PC-3 (cell line): ENCODE results near the gene POLR3C. TPM values are rescaled to one million over a fixed set of nuclear protein-coding genes. Genes with fewer than 3 reads are reported as not detected.

Experiments used
- ATAC-seq: fragments of 200-7000 bp; cut with Tn5 transposase; 2 replicates; pipeline ENCODE4 v1.9.1; 2020; ENCODE audit warnings: mild to moderate bottlenecking, moderate library complexity
- BruUV-seq: library from RNA; stranded (reverse); fragments of 400-500 nt; replicated peaks from 2 replicates; lab custom pipeline; 2021; lab: Mats Ljungman, UMichigan
- CTCF ChIA-PET: fragments of 300-600 bp; sonication (Branson Sonifier 250); formaldehyde crosslinking; loops from one replicate; lab custom pipeline; 2022; ENCODE audit warnings: antibody characterized with exemption; lab: Charles Lee
- POLR2A ChIA-PET: fragments of 300-600 bp; sonication (Branson Sonifier 250); formaldehyde crosslinking; loops from one replicate; lab custom pipeline; 2022; ENCODE audit warnings: antibody characterized with exemption; ENCODE audit not compliant: unreplicated experiment; lab: Charles Lee
- DNase-seq: peaks from one replicate; pipeline ENCODE4 v3.0.0-alpha.2; 2015
- H2AFZ ChIP-seq: fragments of 300-600 bp; sonication (generic); 2 replicates; pipeline ENCODE4 v1.6.0; 2016; ENCODE audit warnings: antibody characterized with exemption, low read length
- H3F3A ChIP-seq: fragments of 300-600 bp; sonication (generic); one replicate; pipeline ENCODE4 v1.6.0; 2017; ENCODE audit warnings: antibody characterized with exemption, low read length, control low read depth, mild to moderate bottlenecking; ENCODE audit not compliant: unreplicated experiment
- H3K27ac ChIP-seq: fragments of 300-600 bp; sonication (generic); 2 replicates; pipeline ENCODE4 v1.5.1; 2016; ENCODE audit warnings: mild to moderate bottlenecking, low read length
- H3K27me3 ChIP-seq: fragments of 300-600 bp; sonication (generic); 2 replicates; pipeline ENCODE4 v1.6.1; 2016; ENCODE audit warnings: low read length, mixed read lengths
- H3K36me3 ChIP-seq: fragments of 300-600 bp; sonication (generic); 2 replicates; pipeline ENCODE4 v1.6.1; 2016; ENCODE audit warnings: low read depth, mixed run types, low read length, mixed read lengths
- H3K4me1 ChIP-seq: fragments of 300-600 bp; sonication (generic); 2 replicates; pipeline ENCODE4 v1.5.1; 2016; ENCODE audit warnings: low read length; ENCODE audit not compliant: insufficient read depth
- H3K4me2 ChIP-seq: fragments of 300-600 bp; sonication (generic); 2 replicates; pipeline ENCODE4 v1.6.0; 2016; ENCODE audit warnings: low read length
- H3K4me3 ChIP-seq: fragments of 300-600 bp; sonication (generic); 2 replicates; pipeline ENCODE4 v1.5.1; 2016; ENCODE audit warnings: mild to moderate bottlenecking, low read length, mixed read lengths
- H3K79me2 ChIP-seq: fragments of 300-600 bp; sonication (generic); 2 replicates; pipeline ENCODE4 v1.6.1; 2017; ENCODE audit warnings: low read length, mixed read lengths
- H3K9ac ChIP-seq: fragments of 300-600 bp; sonication (generic); 2 replicates; pipeline ENCODE4 v1.6.0; 2016; ENCODE audit warnings: mild to moderate bottlenecking, low read length
- H3K9me2 ChIP-seq: fragments of 300-600 bp; sonication (generic); replicated peaks from 2 replicates; pipeline ENCODE4 v1.6.1; 2016; ENCODE audit warnings: mixed run types, low read length, mixed read lengths
- H3K9me3 ChIP-seq: fragments of 300-600 bp; sonication (generic); 2 replicates; pipeline ENCODE4 v1.6.1; 2016; ENCODE audit warnings: low read length, mixed read lengths
- H4K20me1 ChIP-seq: fragments of 300-600 bp; sonication (generic); 2 replicates; pipeline ENCODE4 v1.6.1; 2016; ENCODE audit warnings: low read length, mixed read lengths
- EZH2 ChIP-seq: fragments of 300-600 bp; sonication (generic); IDR thresholded peaks from one replicate; pipeline ENCODE4 v1.6.1; 2017; ENCODE audit warnings: antibody characterized with exemption, mild to moderate bottlenecking, low read length; ENCODE audit not compliant: unreplicated experiment
- EZH2phosphoT487 ChIP-seq: fragments of 300-600 bp; sonication (generic); IDR thresholded peaks from 2 replicates; pipeline ENCODE4 v1.6.1; 2018; ENCODE audit warnings: mild to moderate bottlenecking, antibody characterized with exemption, low read length, borderline replicate concordance
- intact Hi-C: fragments of 100-400 bp; cut with micrococcal nuclease; formaldehyde crosslinking; loops from 2 replicates; pipeline ENCODE4 v1.9.0; 2023
- total RNA-seq: library from RNA; depleted of rRNA; stranded (reverse); fragments of >200 nt; gene quantifications from 2 replicates; pipeline ENCODE4 v1.2.3, GENCODE V29; 2014
- TF ChIP-seq, protein P1 (sequence below): fragments of 300-600 bp; sonication (generic); conservative IDR thresholded peaks from 2 replicates; pipeline ENCODE4 v1.5.1; 2017; ENCODE audit warnings: antibody characterized with exemption, low read depth, mild to moderate bottlenecking, low read length

Gene POLR3C
- total RNA-seq, 1 experiment from 2014 or later: 41.5 TPM

DNA sequence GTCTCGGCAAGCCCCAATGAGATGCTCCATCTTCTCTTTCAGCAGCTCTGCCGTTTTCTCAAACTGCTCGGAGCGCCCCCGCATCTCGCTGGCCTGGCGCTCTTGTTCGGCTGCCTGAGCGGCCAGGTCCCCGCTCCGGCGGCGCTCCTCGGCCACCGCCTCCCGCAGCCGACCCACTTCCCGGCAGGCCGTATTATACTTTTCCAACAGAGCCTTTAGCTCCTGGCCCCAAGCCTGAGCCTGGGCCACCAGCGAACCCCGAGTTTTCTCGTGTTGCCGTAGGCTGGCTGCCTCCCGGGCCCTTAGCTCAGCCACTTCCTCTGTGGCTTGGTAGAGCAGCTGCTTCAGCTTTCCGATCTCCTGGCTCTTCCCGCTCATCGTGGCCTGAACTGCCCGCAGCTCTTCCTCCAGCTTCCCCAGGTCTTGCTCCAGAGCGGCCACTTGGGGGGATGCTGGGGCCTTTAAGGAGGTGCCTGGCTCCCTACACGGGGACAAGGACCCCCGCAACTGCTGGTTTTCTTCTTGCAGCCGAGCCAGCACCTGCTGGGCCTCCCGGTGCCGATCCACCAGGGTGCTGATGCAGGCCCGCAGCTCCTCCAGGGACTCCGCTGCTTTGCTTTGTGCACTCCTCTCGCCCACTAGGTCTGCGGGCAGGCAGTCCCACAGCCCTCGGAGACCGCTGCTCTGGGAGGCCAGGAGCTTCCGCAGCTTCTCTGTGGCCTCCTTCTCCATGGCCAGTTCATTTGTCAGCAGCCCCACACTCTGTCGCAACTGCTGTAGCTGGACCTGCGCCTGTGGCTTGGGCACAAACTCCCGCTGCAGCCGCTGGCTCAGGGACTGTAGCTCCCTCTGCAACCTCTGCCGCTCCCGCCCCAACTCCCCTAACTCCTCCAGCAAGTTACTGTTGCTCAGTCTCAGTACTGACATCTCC, 48.3 kb downstream of the POLR3C start:
- ATAC-seq: no peak; the same call in 1 of the 2 replicates
- H2AFZ ChIP-seq: no peak overlapping the region

DNA sequence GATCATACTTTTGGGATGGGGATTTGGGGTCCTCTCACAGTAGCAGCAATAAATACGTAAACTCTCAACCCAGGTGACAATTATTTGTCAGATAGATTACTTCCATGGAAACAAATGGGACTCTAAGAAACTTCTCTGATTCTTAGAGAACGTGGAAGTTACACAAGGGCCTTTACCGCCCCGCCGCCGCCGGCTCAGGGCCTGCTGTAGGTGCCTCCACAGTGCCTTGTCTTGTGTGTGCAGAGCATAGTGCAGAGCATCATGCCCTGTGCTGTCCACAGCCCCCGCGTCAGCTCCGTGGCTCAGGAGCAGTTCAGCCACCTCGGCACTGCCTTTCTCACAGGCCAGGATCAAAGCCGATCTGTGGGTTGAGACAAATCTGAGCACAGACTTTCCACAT, 50.6 kb downstream of the POLR3C start:
- Histone ChIP-seq H3K9ac (no peak overlapping the region), H3K9me2 (no peaks in the 10 kb centered on the region), H3K9me3 (no peaks in the 10 kb centered on the region), H3K4me3 (no peak overlapping the region), H3F3A (no peaks in the 10 kb centered on the region), H3K4me2 (no peak overlapping the region), H3K27me3 (no peaks in the 10 kb centered on the region), H3K79me2 (no peaks in the 10 kb centered on the region), H3K27ac (no peak overlapping the region), H3K36me3 (no peaks in the 10 kb centered on the region), H3K4me1 (peaks cover 11% of the 10 kb centered on the region; the same call in 1 of the 2 replicates), H4K20me1 (no peaks in the 10 kb centered on the region), H2AFZ (no peak overlapping the region)
- intact Hi-C loops: no loop called here
- no peak for DNase-seq
- ATAC-seq: no peak
- ChIA-PET POLR2A (no interaction called here), CTCF (no interaction called here)
- BruUV-seq: no TSS peak
- TF ChIP-seq EZH2phosphoT487 (no peak), EZH2 (no peak)
- TF ChIP-seq, protein P1, sequence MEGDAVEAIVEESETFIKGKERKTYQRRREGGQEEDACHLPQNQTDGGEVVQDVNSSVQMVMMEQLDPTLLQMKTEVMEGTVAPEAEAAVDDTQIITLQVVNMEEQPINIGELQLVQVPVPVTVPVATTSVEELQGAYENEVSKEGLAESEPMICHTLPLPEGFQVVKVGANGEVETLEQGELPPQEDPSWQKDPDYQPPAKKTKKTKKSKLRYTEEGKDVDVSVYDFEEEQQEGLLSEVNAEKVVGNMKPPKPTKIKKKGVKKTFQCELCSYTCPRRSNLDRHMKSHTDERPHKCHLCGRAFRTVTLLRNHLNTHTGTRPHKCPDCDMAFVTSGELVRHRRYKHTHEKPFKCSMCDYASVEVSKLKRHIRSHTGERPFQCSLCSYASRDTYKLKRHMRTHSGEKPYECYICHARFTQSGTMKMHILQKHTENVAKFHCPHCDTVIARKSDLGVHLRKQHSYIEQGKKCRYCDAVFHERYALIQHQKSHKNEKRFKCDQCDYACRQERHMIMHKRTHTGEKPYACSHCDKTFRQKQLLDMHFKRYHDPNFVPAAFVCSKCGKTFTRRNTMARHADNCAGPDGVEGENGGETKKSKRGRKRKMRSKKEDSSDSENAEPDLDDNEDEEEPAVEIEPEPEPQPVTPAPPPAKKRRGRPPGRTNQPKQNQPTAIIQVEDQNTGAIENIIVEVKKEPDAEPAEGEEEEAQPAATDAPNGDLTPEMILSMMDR: no peak

More for the DNA sequence above, 48.3 kb downstream of the POLR3C start:
- Histone ChIP-seq H3K4me3 (no peak overlapping the region), H3K4me1 (no peaks in the 10 kb centered on the region), H3K9me3 (no peaks in the 10 kb centered on the region), H3K27ac (no peak overlapping the region), H4K20me1 (no peaks in the 10 kb centered on the region), H3K79me2 (no peaks in the 10 kb centered on the region), H3K4me2 (no peak overlapping the region), H3F3A (no peaks in the 10 kb centered on the region), H3K9ac (no peak overlapping the region), H3K27me3 (no peaks in the 10 kb centered on the region), H3K9me2 (no peaks in the 10 kb centered on the region), H3K36me3 (no peaks in the 10 kb centered on the region)
- CTCF ChIA-PET: no interaction called here
- POLR2A ChIA-PET: no interaction called here
- no TSS peak for BruUV-seq
- intact Hi-C loops: no loop called here
- TF ChIP-seq, protein P1: no peak
- TF ChIP-seq EZH2phosphoT487 (no peak), EZH2 (no peak)
- no peak for DNase-seq
